GM21723 (cell line): ENCODE results near the gene SF3B4.
"Not testable (repeated sequence)": the region's sequence is repeated elsewhere in the genome, so short reads cannot be mapped to it uniquely, and the experiment has no call there.

ENCODE experiments used
- ATAC-seq: cut with Tn5 transposase; IDR thresholded peaks from one replicate; pipeline ENCODE4 v1.9.1; 2021; ENCODE audit warnings: mild to moderate bottlenecking, moderate library complexity; ENCODE audit not compliant: unreplicated experiment

The SF3B4 gene

GRCh38 chr1:149927563-149928400, at the start of gene SF3B4:
Gene SF3B4 (minus strand): TSS chr1:149927803. CDS start chr1:149927759, 44 bp downstream.
- ATAC-seq = peak; percentile 95

- ATAC-seq = no peak
Observed at GRCh38 chr1:149977345-149977744, 49.7 kb upstream of the SF3B4 start.

- ATAC-seq = no peak
Observed at GRCh38 chr1:149972547-149972946, 44.9 kb upstream of the SF3B4 start.

- ATAC-seq = no peak
Observed at GRCh38 chr1:149967646-149968045, 40.0 kb upstream of the SF3B4 start.

- ATAC-seq = no peak
Observed at GRCh38 chr1:149967041-149967440, 39.4 kb upstream of the SF3B4 start.

GRCh38 chr1:149966405-149966804, 38.8 kb upstream of the SF3B4 start:
- ATAC-seq = no peak

- ATAC-seq = no peak
Observed at GRCh38 chr1:149965440-149965839, 37.8 kb upstream of the SF3B4 start.

- no peak for ATAC-seq
Observed at GRCh38 chr1:149963358-149963757, 35.8 kb upstream of the SF3B4 start.

- ATAC-seq = no peak
Observed at GRCh38 chr1:149962736-149963135, 35.1 kb upstream of the SF3B4 start.

- no peak for ATAC-seq
Observed at GRCh38 chr1:149962039-149962647, 34.5 kb upstream of the SF3B4 start.

- ATAC-seq = not testable (repeated sequence)
Observed at GRCh38 chr1:149957548-149957947, 29.9 kb upstream of the SF3B4 start.

- no peak for ATAC-seq
Observed at GRCh38 chr1:149949911-149950310, 22.3 kb upstream of the SF3B4 start.

- no peak for ATAC-seq
Observed at GRCh38 chr1:149945206-149945605, 17.6 kb upstream of the SF3B4 start.

GRCh38 chr1:149942885-149943284, 15.3 kb upstream of the SF3B4 start:
- no peak for ATAC-seq

GRCh38 chr1:149942207-149942606, 14.6 kb upstream of the SF3B4 start:
- no peak for ATAC-seq

GRCh38 chr1:149940427-149940826, 12.8 kb upstream of the SF3B4 start:
- ATAC-seq = no peak

GRCh38 chr1:149938668-149939003, 11.0 kb upstream of the SF3B4 start:
- not testable (repeated sequence) for ATAC-seq

- ATAC-seq = no peak
Observed at GRCh38 chr1:149937759-149938158, 10.2 kb upstream of the SF3B4 start.

- ATAC-seq = no peak
Observed at GRCh38 chr1:149936992-149937705, 9.5 kb upstream of the SF3B4 start.

GRCh38 chr1:149936170-149936991, 8.8 kb upstream of the SF3B4 start, which contains the start of gene MTMR11:
Gene MTMR11 (minus strand): TSS chr1:149936879. CDS start chr1:149936647, 232 bp downstream.
- no peak for ATAC-seq

- no peak for ATAC-seq
Observed at GRCh38 chr1:149934356-149934755, 6.8 kb upstream of the SF3B4 start.
